ENCODE results near the gene SLC35F3.

The SLC35F3 gene

DNA sequence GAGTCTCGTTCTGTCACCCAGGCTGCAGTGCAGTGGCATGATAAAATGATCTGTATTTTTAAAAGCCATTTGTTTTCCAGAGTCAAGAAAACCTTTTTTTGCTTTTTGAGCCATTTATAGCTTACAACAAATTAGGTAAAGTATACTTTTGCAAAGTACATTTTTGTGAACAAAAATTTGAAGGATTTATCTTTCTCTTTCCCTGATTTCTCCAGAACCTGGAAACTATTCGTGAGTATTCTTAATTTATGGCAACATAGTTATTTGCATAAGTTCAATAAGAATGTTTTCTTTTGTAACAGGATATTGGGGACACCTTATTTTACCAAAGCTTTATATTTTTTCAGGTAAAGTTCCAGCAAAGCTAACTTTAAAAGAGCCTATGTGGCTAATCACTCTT is 37.4 kb upstream of the SLC35F3 start:
- no peak for TF ChIP-seq CTCF (IDR thresholded peaks at IDR 0.05; ENCODE audit: insufficient read depth, low read length, missing control alignments)
- ChIA-PET CTCF (no interaction called here), POLR2A (no interaction called here)
- DNase-seq (ENCODE audit: low read depth, low spot score), result no peak
- H3K4me3 ChIP-seq (ENCODE audit: low read depth, low read length), result no peak overlapping the region

DNA sequence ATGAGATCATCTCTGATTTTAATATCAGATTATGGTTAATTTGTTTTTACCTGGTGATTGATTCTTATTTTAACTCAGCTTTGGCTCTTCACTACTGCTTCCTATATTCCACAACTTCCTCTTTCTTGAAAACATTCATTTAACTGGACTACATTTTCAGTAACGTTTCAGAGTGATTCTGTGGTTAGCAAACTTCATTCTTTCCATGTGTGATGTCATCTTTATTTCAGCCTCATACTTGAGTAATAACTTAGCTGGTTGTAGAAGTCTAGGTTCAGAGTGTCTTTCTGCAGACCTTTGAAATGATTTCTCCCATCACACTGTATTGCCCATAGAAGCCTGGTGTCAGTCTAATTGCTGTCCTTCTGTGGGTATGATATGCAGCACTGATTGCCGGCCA is 36.0 kb upstream of the SLC35F3 start:
- ChIA-PET POLR2A (no interaction called here), CTCF (no interaction called here)
- H3K4me3 ChIP-seq (ENCODE audit: low read depth, low read length), result no peak overlapping the region
- no peak for DNase-seq (ENCODE audit: low read depth, low spot score)
- no peak for TF ChIP-seq CTCF (IDR thresholded peaks at IDR 0.05; ENCODE audit: insufficient read depth, low read length, missing control alignments)

GRCh38 chr1:233869680-233870079 is 34.8 kb upstream of the SLC35F3 start:
- no peak for TF ChIP-seq CTCF (IDR thresholded peaks at IDR 0.05; ENCODE audit: insufficient read depth, low read length, missing control alignments)
- CTCF ChIA-PET, result no interaction called here
- POLR2A ChIA-PET, result no interaction called here
- H3K4me3 ChIP-seq (ENCODE audit: low read depth, low read length), result no peak overlapping the region
- no peak for DNase-seq (ENCODE audit: low read depth, low spot score)

DNA sequence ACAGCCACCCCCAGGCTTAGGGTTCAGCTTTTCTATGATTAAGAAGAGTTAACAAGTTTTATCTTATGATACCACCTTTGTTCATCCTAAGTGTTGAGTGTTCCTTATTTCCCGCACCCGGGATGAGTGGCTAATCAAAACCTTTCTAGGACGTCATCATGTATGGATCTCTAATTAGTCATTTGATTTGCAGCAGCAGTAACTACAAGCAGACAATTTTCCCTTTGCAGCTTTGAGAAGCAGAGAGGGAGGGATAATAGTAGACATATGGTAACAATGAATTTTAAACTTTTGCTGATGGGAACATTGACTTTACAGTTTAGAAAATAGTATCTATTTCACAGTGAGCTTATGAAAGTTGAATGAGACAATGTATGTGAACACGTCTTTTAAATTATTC is 30.8 kb upstream of the SLC35F3 start:
- H3K4me3 ChIP-seq (ENCODE audit: low read depth, low read length), result no peak overlapping the region
- no peak for DNase-seq (ENCODE audit: low read depth, low spot score)
- POLR2A ChIA-PET, result no interaction called here
- TF ChIP-seq CTCF (IDR thresholded peaks at IDR 0.05; ENCODE audit: insufficient read depth, low read length, missing control alignments), result no peak
- CTCF ChIA-PET, result no interaction called here

DNA sequence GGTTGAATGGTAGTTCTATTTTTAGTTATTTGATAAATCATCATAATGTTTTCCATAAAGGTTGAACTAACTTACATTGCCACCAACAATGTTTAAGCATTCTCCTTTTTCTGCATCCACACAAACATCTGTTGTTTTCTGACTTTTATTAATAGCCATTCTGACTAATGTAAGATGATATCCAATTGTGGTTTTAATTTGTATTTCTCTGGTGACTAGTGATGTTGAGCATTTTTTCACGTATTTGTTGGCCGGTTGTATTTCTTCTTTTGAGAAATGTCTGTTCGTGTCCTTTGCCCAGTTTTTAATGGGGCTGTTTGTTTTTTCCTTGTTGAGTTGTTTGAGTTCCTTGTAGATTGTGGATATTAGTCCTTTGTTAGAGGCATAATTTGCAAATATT is 24.6 kb upstream of the SLC35F3 start:
- no peak for TF ChIP-seq CTCF (IDR thresholded peaks at IDR 0.05; ENCODE audit: insufficient read depth, low read length, missing control alignments)
- ChIA-PET CTCF (no interaction called here), POLR2A (no interaction called here)
- DNase-seq (ENCODE audit: low read depth, low spot score), result no peak
- no peak overlapping the region for H3K4me3 ChIP-seq (ENCODE audit: low read depth, low read length)

DNA sequence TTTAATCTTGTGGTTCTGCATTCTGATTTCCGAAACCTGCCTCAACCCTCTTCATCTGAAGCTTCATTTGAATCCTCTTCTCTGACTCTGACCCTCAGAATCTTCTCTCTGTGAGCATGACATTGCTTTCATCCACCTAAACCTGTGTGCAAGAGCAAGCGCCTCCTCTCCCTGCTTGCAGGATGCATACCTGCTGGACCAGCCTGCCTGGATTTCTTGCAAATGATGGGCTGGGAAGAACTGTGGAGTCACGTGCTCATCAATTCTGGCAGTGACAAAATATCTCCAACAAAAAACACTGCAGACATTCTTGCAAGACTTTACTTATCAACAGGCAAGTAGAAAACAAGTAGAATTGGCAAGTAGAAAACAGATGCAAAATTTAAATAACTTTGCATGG is 20.8 kb upstream of the SLC35F3 start:
- no peak for TF ChIP-seq CTCF (IDR thresholded peaks at IDR 0.05; ENCODE audit: insufficient read depth, low read length, missing control alignments)
- no peak overlapping the region for H3K4me3 ChIP-seq (ENCODE audit: low read depth, low read length)
- ChIA-PET POLR2A (no interaction called here), CTCF (no interaction called here)
- no peak for DNase-seq (ENCODE audit: low read depth, low spot score)
